HG03135 (cell line): ENCODE measurements around the gene TRAF5.
"Not testable (repeated sequence)": the region's sequence is repeated elsewhere in the genome, so short reads cannot be mapped to it uniquely, and the experiment has no call there.

Experiments used
- ATAC-seq: cut with Tn5 transposase; IDR thresholded peaks from one replicate; pipeline ENCODE4 v1.9.1; 2021; ENCODE audit warnings: mild to moderate bottlenecking, moderate library complexity; ENCODE audit not compliant: unreplicated experiment

The TRAF5 gene

GRCh38 chr1:211344152-211344618 is 17.6 kb downstream of the TRAF5 start:
- no peak for ATAC-seq

- no peak for ATAC-seq
Observed at GRCh38 chr1:211345719-211346118, 19.1 kb downstream of the TRAF5 start.

GRCh38 chr1:211347077-211347844 is 20.6 kb downstream of the TRAF5 start:
- ATAC-seq: no peak

- no peak for ATAC-seq
Observed at GRCh38 chr1:211348547-211348946, 21.9 kb downstream of the TRAF5 start.

- no peak for ATAC-seq
Observed at GRCh38 chr1:211349741-211350140, 23.1 kb downstream of the TRAF5 start.

GRCh38 chr1:211352055-211352454 is 25.4 kb downstream of the TRAF5 start:
- ATAC-seq: not testable (repeated sequence)

GRCh38 chr1:211352465-211352864 is 25.8 kb downstream of the TRAF5 start:
- no peak for ATAC-seq

GRCh38 chr1:211352985-211353515 is 26.4 kb downstream of the TRAF5 start:
- peak; percentile 86 for ATAC-seq

- ATAC-seq: peak; percentile 16
Observed at GRCh38 chr1:211353562-211354212, 27.1 kb downstream of the TRAF5 start.

GRCh38 chr1:211355873-211356272 is 29.2 kb downstream of the TRAF5 start:
- ATAC-seq: no peak

- no peak for ATAC-seq
Observed at GRCh38 chr1:211356723-211357407, 30.2 kb downstream of the TRAF5 start.

- no peak for ATAC-seq
Observed at GRCh38 chr1:211358685-211359084, 32.1 kb downstream of the TRAF5 start.

- ATAC-seq: no peak
Observed at GRCh38 chr1:211359876-211360275, 33.2 kb downstream of the TRAF5 start.

GRCh38 chr1:211361202-211361601 is 34.6 kb downstream of the TRAF5 start:
- ATAC-seq: no peak

GRCh38 chr1:211369640-211370039 is 43.0 kb downstream of the TRAF5 start:
- no peak for ATAC-seq

GRCh38 chr1:211370669-211371068 is 44.0 kb downstream of the TRAF5 start:
- ATAC-seq: no peak

GRCh38 chr1:211371406-211372105 is 44.9 kb downstream of the TRAF5 start:
- ATAC-seq: no peak

GRCh38 chr1:211372463-211372862 is 45.8 kb downstream of the TRAF5 start:
- ATAC-seq: no peak

GRCh38 chr1:211375146-211375818 is 48.6 kb downstream of the TRAF5 start:
- ATAC-seq: no peak

- no peak for ATAC-seq
Observed at GRCh38 chr1:211375949-211376348, 49.3 kb downstream of the TRAF5 start.
